ENCODE data around the gene KLHDC7A. TPM values are rescaled to one million over a fixed set of nuclear protein-coding genes. Genes with fewer than 3 reads are reported as not detected.

Gene KLHDC7A
- total and polyA plus RNA-seq, 2 donors, result 0.05 to 0.14 TPM

DNA sequence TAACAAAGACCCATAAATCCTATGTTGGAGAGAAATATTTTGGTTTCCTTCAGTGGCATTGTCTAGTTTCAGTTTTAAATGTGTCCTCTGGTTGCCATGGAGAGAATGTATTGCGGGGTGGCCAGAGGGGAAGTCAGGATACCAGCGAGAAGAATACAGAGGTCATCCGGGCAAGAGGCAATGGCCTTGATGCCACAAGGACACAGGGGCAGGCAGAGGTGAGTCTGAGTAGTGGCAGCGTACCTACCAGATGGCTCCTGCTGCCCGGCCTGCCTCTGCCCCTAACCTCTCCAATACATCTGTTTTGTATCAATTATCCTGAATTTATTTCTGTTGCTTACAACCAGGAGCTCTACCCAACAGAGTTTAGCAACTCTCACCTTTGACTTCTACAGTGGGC, 14.9 kb downstream of the KLHDC7A start:
- no peak for DNase-seq (ENCODE audit: low read depth in 6 of 9, low spot score in 9 of 9)
- WGBS, result 70% methylated on average over 5 of the region's 5 CpGs
- H3K36me3 ChIP-seq (ENCODE audit: control insufficient read depth in 2 of 2, insufficient read depth in 2 of 2, low read length in 1 of 2), result no peaks in the 10 kb centered on the region
- H3K4me1 ChIP-seq (ENCODE audit: control insufficient read depth in 2 of 2, insufficient read depth in 2 of 2, low read length in 2 of 2), result no peaks in the 10 kb centered on the region
- no peak overlapping the region for H3K27ac ChIP-seq (ENCODE audit: low read depth in 1 of 2, low read length in 1 of 2)
- H3K4me3 ChIP-seq (ENCODE audit: low read length in 2 of 2), result no peak overlapping the region
- H3K9me3 ChIP-seq (ENCODE audit: control insufficient read depth in 2 of 2, insufficient read depth in 1 of 2, low read length in 1 of 2), result no peaks in the 10 kb centered on the region
- H3K27me3 ChIP-seq (ENCODE audit: control insufficient read depth in 2 of 2, insufficient read depth in 1 of 2, low read length in 1 of 2), result no peaks in the 10 kb centered on the region

DNA sequence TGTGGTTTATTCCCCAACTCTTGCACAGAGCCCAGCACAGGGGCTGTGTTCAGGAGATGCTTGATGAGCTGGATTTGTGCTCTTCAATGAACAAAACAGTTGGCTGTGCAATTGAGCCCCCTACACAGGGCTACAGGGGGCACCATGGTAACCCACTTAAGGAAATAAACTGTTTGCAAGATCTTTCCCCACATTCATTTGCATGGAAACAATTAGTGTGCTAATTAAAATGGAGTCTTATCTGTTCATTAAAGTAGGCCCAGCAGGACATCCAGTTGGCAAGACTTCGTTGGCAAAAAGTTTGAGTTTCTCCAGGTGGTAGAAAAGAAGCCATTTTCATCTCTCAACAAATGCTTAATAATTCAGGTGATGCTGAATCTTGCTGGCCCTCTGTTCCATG, 15.3 kb downstream of the KLHDC7A start:
- no peaks in the 10 kb centered on the region for H3K4me1 ChIP-seq (ENCODE audit: control insufficient read depth in 2 of 2, insufficient read depth in 2 of 2, low read length in 2 of 2)
- H3K27ac ChIP-seq (ENCODE audit: low read depth in 1 of 2, low read length in 1 of 2), result no peak overlapping the region
- H3K9me3 ChIP-seq (ENCODE audit: control insufficient read depth in 2 of 2, insufficient read depth in 1 of 2, low read length in 1 of 2), result no peaks in the 10 kb centered on the region
- no peak for DNase-seq (ENCODE audit: low read depth in 6 of 9, low spot score in 9 of 9)
- no peaks in the 10 kb centered on the region for H3K27me3 ChIP-seq (ENCODE audit: control insufficient read depth in 2 of 2, insufficient read depth in 1 of 2, low read length in 1 of 2)
- 77% methylated on average over 1 of the region's 1 CpG for WGBS
- H3K4me3 ChIP-seq (ENCODE audit: low read length in 2 of 2), result no peak overlapping the region
- no peaks in the 10 kb centered on the region for H3K36me3 ChIP-seq (ENCODE audit: control insufficient read depth in 2 of 2, insufficient read depth in 2 of 2, low read length in 1 of 2)

DNA sequence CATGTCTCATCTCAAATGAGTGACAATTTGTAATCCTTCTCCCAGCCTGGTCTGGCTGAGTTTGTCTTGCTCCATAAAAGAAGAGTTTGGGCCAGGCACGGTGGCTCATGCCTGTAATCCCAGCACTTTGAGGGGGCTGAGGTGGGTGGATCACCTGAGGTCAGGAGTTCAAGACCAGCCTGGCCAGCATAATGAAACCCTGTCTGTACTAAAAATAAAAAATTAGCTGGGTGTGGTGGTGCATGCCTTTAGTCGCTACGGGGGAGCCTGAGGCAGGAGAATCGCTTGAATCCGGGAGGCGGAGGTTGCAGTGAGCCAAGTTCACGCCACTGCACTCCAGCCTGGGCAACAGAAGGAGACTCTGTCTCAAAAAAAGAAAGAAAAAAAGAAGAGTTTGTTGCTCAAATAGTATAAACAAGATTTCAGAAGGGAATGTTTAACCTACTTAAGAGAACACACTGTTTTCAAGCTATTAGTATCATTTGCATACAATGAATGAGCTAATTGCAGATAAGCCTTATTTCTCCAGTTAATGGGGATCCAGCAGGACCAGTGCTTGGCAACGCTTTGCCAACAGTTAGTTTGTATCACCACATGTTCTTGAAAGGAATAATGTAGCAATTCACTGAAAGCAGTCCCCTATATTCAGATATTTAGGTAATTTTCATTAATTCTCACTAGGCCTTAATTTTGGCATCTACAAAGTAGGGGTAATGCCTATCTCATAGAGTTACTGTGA, 15.9 kb downstream of the KLHDC7A start:
- Histone ChIP-seq H3K4me1 (ENCODE audit: control insufficient read depth in 2 of 2, insufficient read depth in 2 of 2, low read length in 2 of 2) (no peaks in the 10 kb centered on the region), H3K27me3 (ENCODE audit: control insufficient read depth in 2 of 2, insufficient read depth in 1 of 2, low read length in 1 of 2) (no peaks in the 10 kb centered on the region), H3K4me3 (ENCODE audit: low read length in 2 of 2) (no peak overlapping the region), H3K9me3 (ENCODE audit: control insufficient read depth in 2 of 2, insufficient read depth in 1 of 2, low read length in 1 of 2) (no peaks in the 10 kb centered on the region), H3K27ac (ENCODE audit: low read depth in 1 of 2, low read length in 1 of 2) (no peak overlapping the region), H3K36me3 (ENCODE audit: control insufficient read depth in 2 of 2, insufficient read depth in 2 of 2, low read length in 1 of 2) (no peaks in the 10 kb centered on the region)
- WGBS, result 87% methylated on average over 8 of the region's 8 CpGs
- no peak for DNase-seq (ENCODE audit: low read depth in 6 of 9, low spot score in 9 of 9)

DNA sequence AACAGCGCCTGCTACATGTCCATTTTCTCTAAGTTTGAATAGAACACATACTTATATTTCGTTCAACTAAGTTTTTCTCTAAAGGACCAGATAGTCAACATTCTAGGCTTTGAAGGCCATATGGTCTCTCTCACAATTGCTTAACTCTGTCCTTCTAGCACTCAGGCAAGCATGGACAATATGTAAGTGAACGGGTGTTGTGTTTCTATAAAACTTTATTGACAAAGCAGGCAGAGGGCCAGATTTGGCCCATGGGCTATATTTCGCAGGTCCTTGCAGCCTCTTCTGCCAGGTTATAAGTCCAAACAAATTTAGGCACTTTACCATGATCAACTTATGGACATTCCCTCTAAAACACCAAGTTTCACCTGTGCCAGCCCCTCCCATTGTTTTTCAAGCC, 21.1 kb downstream of the KLHDC7A start:
- DNase-seq (ENCODE audit: low read depth in 6 of 9, low spot score in 9 of 9), result no peak
- WGBS, result 92% methylated on average over 4 of the region's 4 CpGs

DNA sequence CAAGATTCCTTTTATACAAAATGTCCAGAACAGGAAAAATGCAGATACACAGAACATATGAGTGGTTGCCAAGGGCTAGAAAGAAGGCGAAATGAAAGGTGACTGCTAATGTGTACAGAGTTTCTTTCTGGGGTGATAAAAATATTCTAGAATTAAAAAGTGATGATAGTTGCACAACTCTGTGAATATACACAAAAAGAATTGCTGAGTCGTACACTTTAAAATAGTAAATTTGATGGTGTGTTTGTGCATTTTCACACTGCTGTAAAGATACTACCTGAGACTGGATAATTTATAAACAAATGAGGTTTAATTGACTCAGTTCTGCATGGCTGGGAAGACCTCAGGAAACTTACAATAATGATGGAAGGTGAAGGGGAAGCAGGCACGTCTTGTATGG, 23.9 kb downstream of the KLHDC7A start:
- Histone ChIP-seq H3K9me3 (ENCODE audit: control insufficient read depth in 2 of 2, insufficient read depth in 1 of 2, low read length in 1 of 2) (no peaks in the 10 kb centered on the region), H3K4me1 (ENCODE audit: control insufficient read depth in 2 of 2, insufficient read depth in 2 of 2, low read length in 2 of 2) (no peaks in the 10 kb centered on the region), H3K4me3 (ENCODE audit: low read length in 2 of 2) (no peak overlapping the region), H3K27ac (ENCODE audit: low read depth in 1 of 2, low read length in 1 of 2) (no peak overlapping the region), H3K27me3 (ENCODE audit: control insufficient read depth in 2 of 2, insufficient read depth in 1 of 2, low read length in 1 of 2) (no peaks in the 10 kb centered on the region), H3K36me3 (ENCODE audit: control insufficient read depth in 2 of 2, insufficient read depth in 2 of 2, low read length in 1 of 2) (no peaks in the 10 kb centered on the region)
- 67% methylated on average over 3 of the region's 3 CpGs for WGBS
- no peak for DNase-seq (ENCODE audit: low read depth in 6 of 9, low spot score in 9 of 9)

More for the DNA sequence above, 21.1 kb downstream of the KLHDC7A start:
- Histone ChIP-seq H3K9me3 (ENCODE audit: control insufficient read depth in 2 of 2, insufficient read depth in 1 of 2, low read length in 1 of 2) (no peaks in the 10 kb centered on the region), H3K27me3 (ENCODE audit: control insufficient read depth in 2 of 2, insufficient read depth in 1 of 2, low read length in 1 of 2) (no peaks in the 10 kb centered on the region), H3K36me3 (ENCODE audit: control insufficient read depth in 2 of 2, insufficient read depth in 2 of 2, low read length in 1 of 2) (no peaks in the 10 kb centered on the region), H3K27ac (ENCODE audit: low read depth in 1 of 2, low read length in 1 of 2) (no peak overlapping the region), H3K4me3 (ENCODE audit: low read length in 2 of 2) (no peak overlapping the region), H3K4me1 (ENCODE audit: control insufficient read depth in 2 of 2, insufficient read depth in 2 of 2, low read length in 2 of 2) (no peaks in the 10 kb centered on the region)

DNA sequence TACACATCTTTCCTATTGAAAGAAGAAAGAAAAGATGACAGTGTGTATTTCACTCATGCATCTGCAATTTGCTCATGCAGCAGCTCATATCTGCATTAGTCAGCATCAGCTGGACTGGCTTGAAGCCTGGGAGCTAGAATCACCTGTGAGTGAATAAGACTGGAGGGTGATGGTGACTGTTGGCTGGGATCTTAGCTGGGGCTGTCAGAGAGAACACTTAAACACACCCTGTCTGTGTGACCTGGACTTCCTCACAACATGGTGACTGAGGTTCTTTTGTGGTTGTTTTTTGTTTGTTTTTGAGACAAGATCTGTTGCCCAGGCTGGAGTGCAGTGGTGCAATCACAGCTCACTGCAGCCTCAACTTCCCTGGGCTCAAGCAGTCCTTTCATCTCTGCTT, 24.9 kb downstream of the KLHDC7A start:
- no peaks in the 10 kb centered on the region for H3K4me1 ChIP-seq (ENCODE audit: control insufficient read depth in 2 of 2, insufficient read depth in 2 of 2, low read length in 2 of 2)
- no peaks in the 10 kb centered on the region for H3K36me3 ChIP-seq (ENCODE audit: control insufficient read depth in 2 of 2, insufficient read depth in 2 of 2, low read length in 1 of 2)
- no peak for DNase-seq (ENCODE audit: low read depth in 6 of 9, low spot score in 9 of 9)
- no peak overlapping the region for H3K27ac ChIP-seq (ENCODE audit: low read depth in 1 of 2, low read length in 1 of 2)
- no peaks in the 10 kb centered on the region for H3K27me3 ChIP-seq (ENCODE audit: control insufficient read depth in 2 of 2, insufficient read depth in 1 of 2, low read length in 1 of 2)
- H3K4me3 ChIP-seq (ENCODE audit: low read length in 2 of 2), result no peak overlapping the region
- H3K9me3 ChIP-seq (ENCODE audit: control insufficient read depth in 2 of 2, insufficient read depth in 1 of 2, low read length in 1 of 2), result no peaks in the 10 kb centered on the region

DNA sequence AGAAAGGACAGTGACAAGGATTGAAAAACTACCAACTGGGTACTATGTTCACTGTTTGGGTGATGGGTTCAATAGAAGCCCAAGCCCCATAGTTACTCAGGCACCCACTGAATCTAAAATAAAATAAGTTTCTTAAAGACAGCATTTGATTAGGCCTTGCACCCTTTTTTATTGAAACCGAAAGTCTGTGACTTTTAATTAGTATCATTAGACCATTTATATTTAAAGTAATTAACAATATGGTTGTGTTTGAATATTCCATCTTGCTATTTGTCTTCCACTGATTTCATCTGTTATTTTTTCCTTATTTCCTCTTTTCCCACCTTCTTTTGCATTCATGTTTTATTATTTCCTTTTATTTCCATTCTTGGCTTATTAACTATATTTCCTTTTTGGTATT, 27.4 kb downstream of the KLHDC7A start:
- H3K27me3 ChIP-seq (ENCODE audit: control insufficient read depth in 2 of 2, insufficient read depth in 1 of 2, low read length in 1 of 2), result no peaks in the 10 kb centered on the region
- H3K27ac ChIP-seq (ENCODE audit: low read depth in 1 of 2, low read length in 1 of 2), result no peak overlapping the region
- DNase-seq (ENCODE audit: low read depth in 6 of 9, low spot score in 9 of 9), result no peak
- no peaks in the 10 kb centered on the region for H3K36me3 ChIP-seq (ENCODE audit: control insufficient read depth in 2 of 2, insufficient read depth in 2 of 2, low read length in 1 of 2)
- H3K4me3 ChIP-seq (ENCODE audit: low read length in 2 of 2), result no peak overlapping the region
- H3K4me1 ChIP-seq (ENCODE audit: control insufficient read depth in 2 of 2, insufficient read depth in 2 of 2, low read length in 2 of 2), result no peaks in the 10 kb centered on the region
- 100% methylated on average over 1 of the region's 1 CpG for WGBS
- no peaks in the 10 kb centered on the region for H3K9me3 ChIP-seq (ENCODE audit: control insufficient read depth in 2 of 2, insufficient read depth in 1 of 2, low read length in 1 of 2)

DNA sequence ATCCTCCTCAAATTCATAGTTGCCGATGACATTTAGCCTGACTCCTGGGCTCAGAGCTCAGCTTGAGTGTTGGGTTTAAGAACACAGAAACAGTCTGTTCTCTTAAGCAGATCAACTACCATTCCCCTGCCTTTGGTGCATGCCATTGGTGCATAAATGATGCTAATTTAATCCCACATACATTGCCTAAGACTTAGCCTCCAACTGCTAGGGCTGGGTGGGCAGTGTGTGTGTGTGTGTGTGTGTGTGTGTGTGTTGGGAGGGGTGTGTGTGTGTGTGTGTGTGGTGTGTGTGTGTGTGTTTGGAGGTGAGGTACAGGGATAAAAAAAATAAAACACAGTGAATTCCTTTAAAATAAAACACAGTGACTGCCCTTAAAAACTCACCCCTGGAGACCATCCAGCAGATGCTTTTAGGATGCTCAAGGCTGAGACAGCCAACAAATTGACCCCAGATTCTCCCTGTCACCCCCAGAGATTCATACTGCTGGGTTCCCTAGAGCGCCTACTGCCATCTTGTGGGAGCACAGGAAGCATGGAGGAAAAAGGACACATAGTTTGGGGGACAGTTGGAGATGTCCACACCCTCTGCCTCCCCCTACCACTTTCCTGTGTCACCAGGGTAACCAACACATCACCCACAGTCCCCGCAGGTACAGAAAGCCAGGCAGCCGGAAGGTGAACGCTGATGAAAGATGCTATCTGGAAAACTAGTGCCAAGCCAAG, 30.6 kb downstream of the KLHDC7A start:
- 87% methylated on average over 5 of the region's 5 CpGs for WGBS
- no peaks in the 10 kb centered on the region for H3K4me1 ChIP-seq (ENCODE audit: control insufficient read depth in 2 of 2, insufficient read depth in 2 of 2, low read length in 2 of 2)
- H3K9me3 ChIP-seq (ENCODE audit: control insufficient read depth in 2 of 2, insufficient read depth in 1 of 2, low read length in 1 of 2), result peaks cover 0 to 3% of the 10 kb centered on the region in 2 donors
- no peak overlapping the region for H3K4me3 ChIP-seq (ENCODE audit: low read length in 2 of 2)
- DNase-seq (ENCODE audit: low read depth in 6 of 9, low spot score in 9 of 9), result no peak
- H3K36me3 ChIP-seq (ENCODE audit: control insufficient read depth in 2 of 2, insufficient read depth in 2 of 2, low read length in 1 of 2), result no peaks in the 10 kb centered on the region
- H3K27ac ChIP-seq (ENCODE audit: low read depth in 1 of 2, low read length in 1 of 2), result no peak overlapping the region
- H3K27me3 ChIP-seq (ENCODE audit: control insufficient read depth in 2 of 2, insufficient read depth in 1 of 2, low read length in 1 of 2), result no peaks in the 10 kb centered on the region

DNA sequence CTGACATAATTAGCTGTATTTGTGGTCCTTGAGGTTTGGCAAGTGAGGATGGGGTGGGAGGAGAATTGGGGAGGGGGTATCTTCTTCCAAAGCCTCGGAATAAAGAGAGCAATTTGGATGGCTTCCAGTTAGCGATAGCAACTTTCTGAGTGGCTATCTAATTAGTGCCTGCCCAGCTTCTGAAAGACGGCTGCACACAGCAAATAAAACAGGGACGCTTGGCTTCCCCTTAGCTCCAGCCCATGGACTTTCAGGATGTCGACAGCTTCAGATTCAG, 31.1 kb downstream of the KLHDC7A start:
- Histone ChIP-seq H3K9me3 (ENCODE audit: control insufficient read depth in 2 of 2, insufficient read depth in 1 of 2, low read length in 1 of 2) (peaks cover 0 to 4% of the 10 kb centered on the region in 2 donors), H3K36me3 (ENCODE audit: control insufficient read depth in 2 of 2, insufficient read depth in 2 of 2, low read length in 1 of 2) (no peaks in the 10 kb centered on the region), H3K27me3 (ENCODE audit: control insufficient read depth in 2 of 2, insufficient read depth in 1 of 2, low read length in 1 of 2) (no peaks in the 10 kb centered on the region), H3K27ac (ENCODE audit: low read depth in 1 of 2, low read length in 1 of 2) (no peak overlapping the region), H3K4me3 (ENCODE audit: low read length in 2 of 2) (no peak overlapping the region), H3K4me1 (ENCODE audit: control insufficient read depth in 2 of 2, insufficient read depth in 2 of 2, low read length in 2 of 2) (no peaks in the 10 kb centered on the region)
- 85% methylated on average over 5 of the region's 5 CpGs for WGBS
- DNase-seq (ENCODE audit: low read depth in 6 of 9, low spot score in 9 of 9), result no peak

All from thymus (tissue), 11 donors.